ENCODE measurements around the gene IL27RA.

DNA sequence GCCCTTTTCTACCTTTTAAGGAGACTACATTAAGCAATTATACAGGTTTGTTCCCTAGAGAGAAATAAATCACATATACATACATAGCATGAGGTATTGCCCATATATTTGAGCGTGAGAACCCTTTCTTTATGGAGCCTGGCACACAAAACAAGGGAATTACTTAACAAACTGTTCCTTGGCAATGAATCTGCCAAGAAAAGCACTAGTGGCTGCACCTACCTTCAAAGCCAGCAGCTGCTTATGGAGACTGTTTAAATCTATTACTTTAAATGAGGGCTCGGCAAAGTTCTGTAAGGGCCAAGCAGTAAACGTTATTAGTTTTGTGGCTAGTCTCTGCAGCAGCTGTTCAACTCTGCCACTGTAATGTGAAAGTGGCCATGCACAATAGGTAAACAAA is 32.5 kb upstream of the IL27RA start:
- TF ChIP-seq, protein P1, sequence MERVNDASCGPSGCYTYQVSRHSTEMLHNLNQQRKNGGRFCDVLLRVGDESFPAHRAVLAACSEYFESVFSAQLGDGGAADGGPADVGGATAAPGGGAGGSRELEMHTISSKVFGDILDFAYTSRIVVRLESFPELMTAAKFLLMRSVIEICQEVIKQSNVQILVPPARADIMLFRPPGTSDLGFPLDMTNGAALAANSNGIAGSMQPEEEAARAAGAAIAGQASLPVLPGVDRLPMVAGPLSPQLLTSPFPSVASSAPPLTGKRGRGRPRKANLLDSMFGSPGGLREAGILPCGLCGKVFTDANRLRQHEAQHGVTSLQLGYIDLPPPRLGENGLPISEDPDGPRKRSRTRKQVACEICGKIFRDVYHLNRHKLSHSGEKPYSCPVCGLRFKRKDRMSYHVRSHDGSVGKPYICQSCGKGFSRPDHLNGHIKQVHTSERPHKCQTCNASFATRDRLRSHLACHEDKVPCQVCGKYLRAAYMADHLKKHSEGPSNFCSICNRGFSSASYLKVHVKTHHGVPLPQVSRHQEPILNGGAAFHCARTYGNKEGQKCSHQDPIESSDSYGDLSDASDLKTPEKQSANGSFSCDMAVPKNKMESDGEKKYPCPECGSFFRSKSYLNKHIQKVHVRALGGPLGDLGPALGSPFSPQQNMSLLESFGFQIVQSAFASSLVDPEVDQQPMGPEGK (CRISPR knock-in tag; IDR thresholded peaks at IDR 0.05; ENCODE audit: borderline replicate concordance): no peak
- TF ChIP-seq RARB (CRISPR knock-in tag; IDR thresholded peaks at IDR 0.05) (no peak), ZC3H10 (CRISPR knock-in tag; IDR thresholded peaks at IDR 0.05) (no peak), SNAI2 (CRISPR knock-in tag; IDR thresholded peaks at IDR 0.05) (no peak), ZNF565 (CRISPR knock-in tag; conservative IDR thresholded peaks at IDR 0.05; ENCODE audit: low read depth) (no peak), CSDC2 (CRISPR knock-in tag; IDR thresholded peaks at IDR 0.05) (no peak), ISL1 (CRISPR knock-in tag; IDR thresholded peaks at IDR 0.05) (no peak)
- TF ChIP-seq, protein P2, sequence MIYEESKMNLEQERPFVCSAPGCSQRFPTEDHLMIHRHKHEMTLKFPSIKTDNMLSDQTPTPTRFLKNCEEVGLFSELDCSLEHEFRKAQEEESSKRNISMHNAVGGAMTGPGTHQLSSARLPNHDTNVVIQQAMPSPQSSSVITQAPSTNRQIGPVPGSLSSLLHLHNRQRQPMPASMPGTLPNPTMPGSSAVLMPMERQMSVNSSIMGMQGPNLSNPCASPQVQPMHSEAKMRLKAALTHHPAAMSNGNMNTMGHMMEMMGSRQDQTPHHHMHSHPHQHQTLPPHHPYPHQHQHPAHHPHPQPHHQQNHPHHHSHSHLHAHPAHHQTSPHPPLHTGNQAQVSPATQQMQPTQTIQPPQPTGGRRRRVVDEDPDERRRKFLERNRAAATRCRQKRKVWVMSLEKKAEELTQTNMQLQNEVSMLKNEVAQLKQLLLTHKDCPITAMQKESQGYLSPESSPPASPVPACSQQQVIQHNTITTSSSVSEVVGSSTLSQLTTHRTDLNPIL (CRISPR knock-in tag; IDR thresholded peaks at IDR 0.05; ENCODE audit: low read depth): no peak
